Upper lobe of left lung (tissue), 4 donors: ENCODE data around the gene NBEA.

Experiments used
- POLR2A ChIP-seq, 4 donors: fragments of 450-650 bp; IDR thresholded peaks; one replicate each; pipeline ENCODE4 v1.5.1; 2016 to 2017; ENCODE audit warnings: antibody characterized with exemption in 4 of 4, mild to moderate bottlenecking in 2 of 4
- TF ChIP-seq, protein P1 (sequence below), 6 experiments: fragments of 450-650 bp in 4 of 6; fragments of 200-600 bp in 2 of 6; sonication (generic) in 2 of 6; IDR thresholded peaks; one replicate each; pipeline ENCODE4 v1.5.1; 2016 to 2019; ENCODE audit warnings: antibody characterized with exemption in 6 of 6

DNA sequence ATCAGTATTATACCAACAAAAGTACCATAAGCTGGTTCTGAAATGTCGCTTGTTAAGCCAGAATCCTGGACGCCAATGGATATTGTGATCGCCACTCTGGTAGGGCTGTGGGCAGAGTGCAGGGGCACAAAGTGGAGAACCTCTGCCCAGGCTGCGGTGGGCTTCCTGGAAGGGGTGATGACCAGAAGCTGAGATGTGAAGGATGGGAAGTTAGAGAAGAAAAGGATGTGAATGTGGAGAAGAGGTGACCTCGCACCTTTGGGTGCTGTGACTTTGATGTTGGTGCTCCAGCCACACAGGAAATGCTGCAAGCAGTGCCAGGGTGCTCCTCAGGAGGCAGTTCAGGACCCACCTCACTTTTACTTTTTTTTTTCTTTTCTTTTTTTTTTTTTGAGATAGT lies 742.4 kb downstream of the NBEA start:
- TF ChIP-seq, protein P1, sequence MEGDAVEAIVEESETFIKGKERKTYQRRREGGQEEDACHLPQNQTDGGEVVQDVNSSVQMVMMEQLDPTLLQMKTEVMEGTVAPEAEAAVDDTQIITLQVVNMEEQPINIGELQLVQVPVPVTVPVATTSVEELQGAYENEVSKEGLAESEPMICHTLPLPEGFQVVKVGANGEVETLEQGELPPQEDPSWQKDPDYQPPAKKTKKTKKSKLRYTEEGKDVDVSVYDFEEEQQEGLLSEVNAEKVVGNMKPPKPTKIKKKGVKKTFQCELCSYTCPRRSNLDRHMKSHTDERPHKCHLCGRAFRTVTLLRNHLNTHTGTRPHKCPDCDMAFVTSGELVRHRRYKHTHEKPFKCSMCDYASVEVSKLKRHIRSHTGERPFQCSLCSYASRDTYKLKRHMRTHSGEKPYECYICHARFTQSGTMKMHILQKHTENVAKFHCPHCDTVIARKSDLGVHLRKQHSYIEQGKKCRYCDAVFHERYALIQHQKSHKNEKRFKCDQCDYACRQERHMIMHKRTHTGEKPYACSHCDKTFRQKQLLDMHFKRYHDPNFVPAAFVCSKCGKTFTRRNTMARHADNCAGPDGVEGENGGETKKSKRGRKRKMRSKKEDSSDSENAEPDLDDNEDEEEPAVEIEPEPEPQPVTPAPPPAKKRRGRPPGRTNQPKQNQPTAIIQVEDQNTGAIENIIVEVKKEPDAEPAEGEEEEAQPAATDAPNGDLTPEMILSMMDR (IDR thresholded peaks at IDR 0.05) = no peak
- TF ChIP-seq POLR2A (IDR thresholded peaks at IDR 0.05) = no peak
